Neutrophil (primary cell): ENCODE data around the gene RSRC1.
A peak's percentile ranks its signal among the peaks of the same experiment; 100 is the strongest.
"Not testable (repeated sequence)": the region's sequence is repeated elsewhere in the genome, so short reads cannot be mapped to it uniquely, and the experiment has no call there.

ENCODE experiments used
- H3K27ac ChIP-seq: fragments of 200-600 bp; sonication (generic); 2 replicates; pipeline ENCODE4 v1.5.1; 2016; ENCODE audit warnings: mild to moderate bottlenecking, moderate library complexity
- H3K27me3 ChIP-seq: fragments of 200-600 bp; sonication (generic); 2 replicates; pipeline ENCODE4 v1.6.0; 2016; ENCODE audit warnings: mild to moderate bottlenecking
- H3K36me3 ChIP-seq: fragments of 200-600 bp; sonication (generic); 2 replicates; pipeline ENCODE4 v1.5.1; 2017
- H3K4me1 ChIP-seq, 2 experiments: fragments of 200-600 bp in 1 of 2; sonication (generic) in 1 of 2; 1 replicate in 1 of 2; 2 replicates in 1 of 2; pipeline versions ENCODE4 v1.5.1 to v1.6.1; 2013 to 2016; ENCODE audit warnings: low read depth in 1 of 2, low read length in 1 of 2, mild to moderate bottlenecking in 1 of 2, moderate library complexity in 1 of 2; ENCODE audit not compliant: control insufficient read depth in 1 of 2, insufficient read depth in 1 of 2
- H3K4me3 ChIP-seq, 2 experiments: fragments of 200-600 bp in 1 of 2; sonication (generic) in 1 of 2; 1 replicate in 1 of 2; 2 replicates in 1 of 2; pipeline ENCODE4 v1.5.1; 2013 to 2016; ENCODE audit warnings: low read depth in 1 of 2, low read length in 1 of 2, mild to moderate bottlenecking in 1 of 2, moderate library complexity in 1 of 2
- H3K9me3 ChIP-seq: fragments of 200-600 bp; sonication (generic); 2 replicates; pipeline ENCODE4 v1.5.1; 2016
- CTCF ChIP-seq: fragments of 200-600 bp; sonication (generic); IDR thresholded peaks from 2 replicates; pipeline ENCODE4 v1.5.1; 2016; ENCODE audit warnings: antibody characterized with exemption

Gene RSRC1

GRCh38 chr3:158109804-158110657 lies at the start of gene RSRC1:
Gene RSRC1, plus strand, starts transcription at chr3:158110089. Its CDS starts 12,016 bp downstream, at chr3:158122105.
- Histone ChIP-seq H3K27me3 (peaks cover 47% of the 10 kb centered on the region), H3K27ac (peak within 1 kb of the TSS; percentile 55), H3K9me3 (no peaks in the 10 kb centered on the region), H3K4me1 (peaks cover 32 to 45% of the 10 kb centered on the region in 2 experiments), H3K4me3 (peak within 1 kb of the TSS; percentile 78 to 82), H3K36me3 (no peaks in the 10 kb centered on the region)
- no peak for TF ChIP-seq CTCF

GRCh38 chr3:158065574-158065973 lies 44.3 kb upstream of the RSRC1 start:
- not testable (repeated sequence) for H3K4me1 ChIP-seq

GRCh38 chr3:158072790-158073189 lies 37.1 kb upstream of the RSRC1 start:
- TF ChIP-seq CTCF = no peak
- Histone ChIP-seq H3K9me3 (no peaks in the 10 kb centered on the region), H3K4me3 (no peak overlapping the region), H3K36me3 (no peaks in the 10 kb centered on the region), H3K4me1 (no peaks in the 10 kb centered on the region), H3K27me3 (peaks cover 2% of the 10 kb centered on the region), H3K27ac (no peak overlapping the region)

More at GRCh38 chr3:158065574-158065973, 44.3 kb upstream of the RSRC1 start:
- H3K27me3 ChIP-seq, H3K9me3 ChIP-seq, H3K27ac ChIP-seq, H3K36me3 ChIP-seq, H3K4me3 ChIP-seq: not testable (repeated sequence)

- Histone ChIP-seq H3K4me3 (no peak overlapping the region), H3K27ac (no peak overlapping the region), H3K27me3 (peaks cover 12% of the 10 kb centered on the region), H3K4me1 (no peaks in the 10 kb centered on the region), H3K36me3 (no peaks in the 10 kb centered on the region), H3K9me3 (no peaks in the 10 kb centered on the region)
- TF ChIP-seq CTCF = no peak
Measured at GRCh38 chr3:158074591-158074990, 35.3 kb upstream of the RSRC1 start.

- no peak for TF ChIP-seq CTCF
- no peaks in the 10 kb centered on the region for H3K9me3 ChIP-seq
- H3K36me3 ChIP-seq = no peaks in the 10 kb centered on the region
- peaks cover 56% of the 10 kb centered on the region for H3K27me3 ChIP-seq
- H3K4me3 ChIP-seq = no peak overlapping the region
- no peak overlapping the region for H3K27ac ChIP-seq
- H3K4me1 ChIP-seq = no peaks in the 10 kb centered on the region
Measured at GRCh38 chr3:158079599-158079998, 30.3 kb upstream of the RSRC1 start.

GRCh38 chr3:158084651-158085050 lies 25.2 kb upstream of the RSRC1 start:
- TF ChIP-seq CTCF = no peak
- Histone ChIP-seq H3K4me3 (no peak overlapping the region), H3K27ac (no peak overlapping the region), H3K36me3 (no peaks in the 10 kb centered on the region), H3K9me3 (no peaks in the 10 kb centered on the region), H3K27me3 (peaks cover 94% of the 10 kb centered on the region), H3K4me1 (no peaks in the 10 kb centered on the region)
